ENCODE data around the gene NNMT.

- TF ChIP-seq, protein P1, sequence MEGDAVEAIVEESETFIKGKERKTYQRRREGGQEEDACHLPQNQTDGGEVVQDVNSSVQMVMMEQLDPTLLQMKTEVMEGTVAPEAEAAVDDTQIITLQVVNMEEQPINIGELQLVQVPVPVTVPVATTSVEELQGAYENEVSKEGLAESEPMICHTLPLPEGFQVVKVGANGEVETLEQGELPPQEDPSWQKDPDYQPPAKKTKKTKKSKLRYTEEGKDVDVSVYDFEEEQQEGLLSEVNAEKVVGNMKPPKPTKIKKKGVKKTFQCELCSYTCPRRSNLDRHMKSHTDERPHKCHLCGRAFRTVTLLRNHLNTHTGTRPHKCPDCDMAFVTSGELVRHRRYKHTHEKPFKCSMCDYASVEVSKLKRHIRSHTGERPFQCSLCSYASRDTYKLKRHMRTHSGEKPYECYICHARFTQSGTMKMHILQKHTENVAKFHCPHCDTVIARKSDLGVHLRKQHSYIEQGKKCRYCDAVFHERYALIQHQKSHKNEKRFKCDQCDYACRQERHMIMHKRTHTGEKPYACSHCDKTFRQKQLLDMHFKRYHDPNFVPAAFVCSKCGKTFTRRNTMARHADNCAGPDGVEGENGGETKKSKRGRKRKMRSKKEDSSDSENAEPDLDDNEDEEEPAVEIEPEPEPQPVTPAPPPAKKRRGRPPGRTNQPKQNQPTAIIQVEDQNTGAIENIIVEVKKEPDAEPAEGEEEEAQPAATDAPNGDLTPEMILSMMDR (optimal IDR thresholded peaks at IDR 0.05 in 1 of 3, IDR thresholded peaks at IDR 0.05 in 1 of 3, conservative IDR thresholded peaks at IDR 0.05 in 1 of 3; ENCODE audit: extremely low read depth in 1 of 3, insufficient read depth in 2 of 3, low read length in 3 of 3): no peak
- no peak for TF ChIP-seq EZH2 (IDR thresholded peaks at IDR 0.05; ENCODE audit: low read length)
Observed at GRCh38 chr11:114293201-114293711, 2.9 kb upstream of the NNMT start.

Measured in keratinocyte (primary cell).